Right lobe of liver (tissue), 4 donors: ENCODE measurements around the gene FRY.

Source experiments
- POLR2A ChIP-seq: fragments of 450-650 bp; IDR thresholded peaks from one replicate; pipeline ENCODE4 v1.6.1; 2017; ENCODE audit warnings: antibody characterized with exemption, mild to moderate bottlenecking
- TF ChIP-seq, protein P1 (sequence below), 4 donors: fragments of 200-600 bp in 3 of 4; fragments of 450-650 bp in 1 of 4; IDR thresholded peaks; one replicate each; pipeline versions ENCODE4 v1.5.1 to v1.8.0; 2016 to 2022; ENCODE audit warnings: antibody characterized with exemption in 4 of 4, mild to moderate bottlenecking in 2 of 4
- donor health status: DM: no; HTN: no; CAD: no.
- donor health status: DM: no; HTN: no; CAD: no.
- donor health status: DM: no; HTN: yes; CAD: no.

DNA sequence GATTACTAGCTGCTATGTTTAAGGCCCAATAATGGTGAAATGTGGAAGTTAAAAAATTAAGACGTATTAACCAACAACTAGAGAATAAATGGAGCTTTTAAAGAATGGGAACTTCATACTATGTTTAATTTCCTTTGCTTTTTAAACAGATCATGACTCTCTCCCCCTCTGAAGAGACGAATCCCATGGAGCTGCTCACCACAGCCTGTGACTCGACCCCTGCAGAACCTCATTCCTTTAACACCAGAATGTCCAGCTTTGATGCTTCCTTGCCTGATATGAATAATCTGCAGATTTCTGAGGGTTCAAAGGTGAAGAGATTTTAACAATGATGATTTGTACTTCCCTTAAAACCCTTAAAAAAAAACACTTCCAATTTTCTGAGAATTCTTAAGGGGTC lies 230.6 kb downstream of the FRY start:
- TF ChIP-seq, protein P1, sequence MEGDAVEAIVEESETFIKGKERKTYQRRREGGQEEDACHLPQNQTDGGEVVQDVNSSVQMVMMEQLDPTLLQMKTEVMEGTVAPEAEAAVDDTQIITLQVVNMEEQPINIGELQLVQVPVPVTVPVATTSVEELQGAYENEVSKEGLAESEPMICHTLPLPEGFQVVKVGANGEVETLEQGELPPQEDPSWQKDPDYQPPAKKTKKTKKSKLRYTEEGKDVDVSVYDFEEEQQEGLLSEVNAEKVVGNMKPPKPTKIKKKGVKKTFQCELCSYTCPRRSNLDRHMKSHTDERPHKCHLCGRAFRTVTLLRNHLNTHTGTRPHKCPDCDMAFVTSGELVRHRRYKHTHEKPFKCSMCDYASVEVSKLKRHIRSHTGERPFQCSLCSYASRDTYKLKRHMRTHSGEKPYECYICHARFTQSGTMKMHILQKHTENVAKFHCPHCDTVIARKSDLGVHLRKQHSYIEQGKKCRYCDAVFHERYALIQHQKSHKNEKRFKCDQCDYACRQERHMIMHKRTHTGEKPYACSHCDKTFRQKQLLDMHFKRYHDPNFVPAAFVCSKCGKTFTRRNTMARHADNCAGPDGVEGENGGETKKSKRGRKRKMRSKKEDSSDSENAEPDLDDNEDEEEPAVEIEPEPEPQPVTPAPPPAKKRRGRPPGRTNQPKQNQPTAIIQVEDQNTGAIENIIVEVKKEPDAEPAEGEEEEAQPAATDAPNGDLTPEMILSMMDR (IDR thresholded peaks at IDR 0.05) = no peak
- TF ChIP-seq POLR2A = no peak
